ACC112 (cell line): Measurements from ENCODE around the gene AGO3.
A peak's percentile ranks its signal among the peaks of the same experiment; 100 is the strongest.

Experiments
- H2AFZ ChIP-seq: fragments of 200-600 bp; sonication (generic); one replicate; pipeline ENCODE4 v1.6.0; 2017; ENCODE audit warnings: antibody characterized with exemption, low read length; ENCODE audit not compliant: unreplicated experiment
- H3K27ac ChIP-seq: fragments of 200-600 bp; sonication (generic); 2 replicates; pipeline ENCODE4 v1.5.1; 2014; ENCODE audit warnings: low read depth, mild to moderate bottlenecking, antibody characterized with exemption, low read length, moderate library complexity
- H3K27me3 ChIP-seq: fragments of 200-600 bp; sonication (generic); 2 replicates; pipeline ENCODE4 v1.6.1; 2014; ENCODE audit warnings: mild to moderate bottlenecking, antibody characterized with exemption, low read length, moderate library complexity, mixed read lengths; ENCODE audit not compliant: insufficient read depth
- H3K36me3 ChIP-seq: fragments of 200-600 bp; sonication (generic); 2 replicates; pipeline ENCODE4 v1.6.1; 2016; ENCODE audit warnings: mild to moderate bottlenecking, antibody characterized with exemption, low read length, moderate library complexity, mixed read lengths; ENCODE audit not compliant: insufficient read depth
- H3K4me1 ChIP-seq: fragments of 200-600 bp; sonication (generic); one replicate; pipeline ENCODE4 v1.6.1; 2016; ENCODE audit warnings: low read length, mixed read lengths; ENCODE audit not compliant: insufficient read depth, unreplicated experiment, control insufficient read depth
- H3K4me3 ChIP-seq: fragments of 200-600 bp; sonication (generic); 2 replicates; pipeline ENCODE4 v1.5.1; 2014; ENCODE audit warnings: mild to moderate bottlenecking, low read depth, low read length
- H3K79me2 ChIP-seq: fragments of 200-600 bp; sonication (generic); one replicate; pipeline ENCODE4 v1.6.0; 2016; ENCODE audit warnings: low read length; ENCODE audit not compliant: control insufficient read depth, unreplicated experiment, insufficient read depth

AGO3 gene

DNA sequence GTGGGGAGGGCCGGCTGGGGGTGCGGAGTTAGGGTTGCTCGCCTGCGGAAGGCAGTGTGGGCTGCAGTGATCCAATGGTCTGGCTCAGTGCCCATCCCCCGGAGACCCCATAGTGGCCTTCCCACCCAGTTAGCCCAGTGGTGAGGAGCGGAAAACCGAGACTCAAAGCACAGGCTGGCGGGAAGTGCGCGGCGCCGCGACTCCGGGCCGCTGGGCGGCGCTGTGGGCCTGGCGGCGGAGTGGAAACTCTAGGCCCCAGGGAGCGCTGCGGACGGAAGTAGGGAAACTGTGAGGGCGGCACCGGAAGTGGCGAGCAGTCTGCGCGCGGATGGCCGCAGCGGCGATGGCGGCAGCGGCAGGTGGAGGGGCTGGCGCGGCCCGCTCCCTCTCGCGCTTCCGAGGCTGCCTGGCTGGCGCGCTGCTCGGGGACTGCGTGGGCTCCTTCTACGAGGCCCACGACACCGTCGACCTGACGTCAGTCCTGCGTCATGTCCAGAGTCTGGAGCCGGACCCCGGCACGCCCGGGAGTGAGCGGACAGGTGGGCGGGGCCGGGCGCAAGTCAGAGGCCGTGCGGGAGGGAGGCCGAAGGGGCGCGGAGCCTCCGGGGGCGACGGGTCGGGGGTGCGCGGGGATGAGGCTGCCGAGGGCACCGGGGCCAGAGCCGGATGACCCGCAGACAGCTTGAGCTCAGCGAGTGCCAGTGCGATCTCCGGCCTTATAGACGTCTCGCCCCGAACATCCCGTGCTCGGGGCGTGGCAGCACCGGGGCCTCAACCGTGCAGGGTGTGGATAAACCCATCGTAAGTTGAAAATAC is 157.9 kb downstream of the AGO3 start, which contains the start of gene ADPRS:
ADPRS (plus strand) TSS at position 316 of the 816 bp plus-strand sequence; CDS start at position 329, 13 bp downstream.
- Histone ChIP-seq H2AFZ (peak within 1 kb of the TSS; percentile 98), H3K27ac (peak within 1 kb of the TSS; percentile 80), H3K79me2 (peaks cover 44% of the 10 kb centered on the region), H3K4me3 (peak within 1 kb of the TSS; percentile 99), H3K36me3 (peaks cover 20% of the 10 kb centered on the region; the same call in 1 of the 2 replicates), H3K4me1 (peaks cover 11% of the 10 kb centered on the region), H3K27me3 (no peaks in the 10 kb centered on the region)

GRCh38 chr1:36089393-36090121 is 158.7 kb downstream of the AGO3 start:
- peak overlapping the region; percentile 88 for H2AFZ ChIP-seq
- peak overlapping the region; percentile 80 for H3K27ac ChIP-seq
- H3K27me3 ChIP-seq, result no peaks in the 10 kb centered on the region

GRCh38 chr1:36091141-36091540 is 160.2 kb downstream of the AGO3 start:
- Histone ChIP-seq H3K79me2 (peaks cover 44% of the 10 kb centered on the region), H3K27me3 (no peaks in the 10 kb centered on the region), H3K36me3 (peaks cover 35% of the 10 kb centered on the region), H3K4me1 (peaks cover 6% of the 10 kb centered on the region), H2AFZ (no peak overlapping the region), H3K27ac (no peak overlapping the region), H3K4me3 (no peak overlapping the region)

More at GRCh38 chr1:36089393-36090121, 158.7 kb downstream of the AGO3 start:
- H3K79me2 ChIP-seq, result peaks cover 44% of the 10 kb centered on the region
- H3K4me1 ChIP-seq, result peaks cover 8% of the 10 kb centered on the region
- peak overlapping the region; percentile 99 for H3K4me3 ChIP-seq
- peaks cover 27% of the 10 kb centered on the region; the same call in 1 of the 2 replicates for H3K36me3 ChIP-seq

- no peak overlapping the region for H3K27ac ChIP-seq
- peaks cover 36% of the 10 kb centered on the region for H3K36me3 ChIP-seq
- H3K4me1 ChIP-seq, result peaks cover 6% of the 10 kb centered on the region
These were observed 160.8 kb downstream of the AGO3 start for GRCh38 chr1:36091698-36092097.

DNA sequence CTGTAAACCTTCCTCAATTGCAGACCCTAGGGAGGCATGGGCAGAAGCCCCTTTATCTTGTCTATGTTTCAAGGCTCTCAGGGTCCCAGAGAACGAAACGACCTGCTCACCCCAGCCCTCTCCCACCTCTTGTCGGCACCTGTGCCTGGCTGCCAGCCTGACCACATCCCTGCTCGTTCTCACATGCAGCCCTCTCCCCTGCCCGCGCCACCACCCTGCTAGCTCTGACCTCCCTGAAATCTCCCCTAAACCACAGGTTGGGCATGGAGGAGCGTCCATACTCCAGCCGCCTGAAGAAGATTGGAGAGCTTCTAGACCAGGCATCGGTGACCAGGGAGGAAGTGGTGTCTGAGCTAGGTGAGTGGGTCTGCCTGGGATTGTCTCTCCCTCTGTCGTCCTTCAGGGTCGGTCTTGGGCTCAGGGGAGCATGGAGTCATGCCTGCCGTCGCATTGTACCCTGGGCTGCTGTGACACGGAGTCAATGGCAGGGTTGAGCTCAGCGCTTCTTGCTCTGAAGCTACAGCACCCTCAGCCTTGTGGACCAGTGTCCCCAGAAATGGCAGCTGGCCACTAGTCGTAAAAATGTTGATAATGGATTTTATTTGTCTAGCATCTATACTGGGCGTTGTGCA is 161.4 kb downstream of the AGO3 start:
- no peak overlapping the region for H3K27ac ChIP-seq
- H2AFZ ChIP-seq, result no peak overlapping the region
- H3K27me3 ChIP-seq, result no peaks in the 10 kb centered on the region
- H3K4me1 ChIP-seq, result peaks cover 6% of the 10 kb centered on the region
- no peak overlapping the region for H3K4me3 ChIP-seq
- H3K36me3 ChIP-seq, result peaks cover 36% of the 10 kb centered on the region
- peaks cover 44% of the 10 kb centered on the region for H3K79me2 ChIP-seq

More at GRCh38 chr1:36091698-36092097, 160.8 kb downstream of the AGO3 start:
- no peak overlapping the region for H3K4me3 ChIP-seq
- H3K27me3 ChIP-seq, result no peaks in the 10 kb centered on the region
- H3K79me2 ChIP-seq, result peaks cover 44% of the 10 kb centered on the region
- no peak overlapping the region for H2AFZ ChIP-seq

DNA sequence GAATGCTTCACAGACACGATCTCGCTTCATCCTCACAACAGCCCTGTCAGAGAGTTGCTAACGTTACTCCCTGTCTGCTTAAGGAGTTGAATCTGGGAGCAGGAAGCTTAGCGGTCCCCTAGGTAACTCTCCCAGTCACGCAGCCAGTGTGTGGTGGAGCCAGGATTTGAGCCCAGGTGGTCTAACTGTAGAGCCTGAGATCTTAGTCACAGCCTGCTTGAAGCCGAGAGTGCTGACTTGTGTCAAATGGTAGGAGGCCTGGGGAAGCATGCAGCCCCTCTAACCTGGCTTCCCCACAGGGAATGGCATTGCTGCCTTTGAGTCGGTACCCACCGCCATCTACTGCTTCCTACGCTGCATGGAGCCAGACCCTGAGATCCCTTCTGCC is 161.9 kb downstream of the AGO3 start:
- Histone ChIP-seq H2AFZ (no peak overlapping the region), H3K4me1 (peaks cover 6% of the 10 kb centered on the region), H3K27ac (no peak overlapping the region), H3K27me3 (no peaks in the 10 kb centered on the region), H3K4me3 (no peak overlapping the region), H3K79me2 (peaks cover 44% of the 10 kb centered on the region), H3K36me3 (peaks cover 36% of the 10 kb centered on the region)

DNA sequence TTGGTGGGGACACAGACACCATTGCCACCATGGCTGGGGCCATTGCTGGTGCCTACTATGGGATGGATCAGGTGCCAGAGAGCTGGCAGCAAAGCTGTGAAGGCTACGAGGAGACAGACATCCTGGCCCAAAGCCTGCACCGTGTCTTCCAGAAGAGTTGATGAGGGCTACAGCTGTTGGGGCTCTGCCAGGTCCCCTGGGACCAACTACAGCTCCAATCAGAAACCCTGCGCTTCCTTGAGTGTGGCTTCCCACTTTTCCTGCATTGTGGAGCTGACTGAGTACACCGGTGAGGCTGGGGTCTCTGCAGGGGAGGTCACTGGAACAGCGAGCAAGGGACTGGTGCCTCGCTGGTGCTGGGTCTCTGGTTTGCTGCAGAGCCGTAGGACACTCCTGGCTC is 162.3 kb downstream of the AGO3 start:
- H3K4me1 ChIP-seq, result peaks cover 6% of the 10 kb centered on the region
- peaks cover 36% of the 10 kb centered on the region for H3K36me3 ChIP-seq
- H2AFZ ChIP-seq, result no peak overlapping the region
- no peak overlapping the region for H3K4me3 ChIP-seq
- no peak overlapping the region for H3K27ac ChIP-seq
- H3K79me2 ChIP-seq, result peaks cover 44% of the 10 kb centered on the region
- H3K27me3 ChIP-seq, result no peaks in the 10 kb centered on the region

- Histone ChIP-seq H3K27me3 (no peaks in the 10 kb centered on the region), H3K4me3 (no peak overlapping the region), H3K4me1 (peaks cover 6% of the 10 kb centered on the region), H3K79me2 (peaks cover 43% of the 10 kb centered on the region), H3K36me3 (peaks cover 36% of the 10 kb centered on the region), H2AFZ (no peak overlapping the region), H3K27ac (no peak overlapping the region)
These were observed 163.0 kb downstream of the AGO3 start for GRCh38 chr1:36093929-36094328.

DNA sequence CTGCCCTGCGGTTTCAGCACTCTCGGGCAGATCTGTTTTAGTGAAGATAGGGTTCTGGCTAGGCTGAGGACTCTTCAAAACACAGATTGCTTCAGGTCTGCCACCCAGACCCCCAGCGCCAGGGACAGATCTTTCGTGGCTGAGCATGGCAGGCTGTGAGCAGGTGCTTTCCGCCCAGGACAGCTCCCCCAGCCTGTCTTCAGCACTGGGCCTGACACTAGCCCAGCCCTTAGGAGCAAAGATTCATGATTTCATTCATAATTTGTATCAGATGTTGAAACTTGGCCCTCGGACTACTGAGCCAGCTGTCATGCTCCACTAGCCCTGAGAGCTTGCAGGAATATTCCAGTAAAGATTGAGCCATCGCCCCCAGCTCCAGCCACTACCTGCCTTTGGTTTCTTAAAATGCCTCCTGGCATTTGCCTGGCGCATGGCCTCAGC is 163.7 kb downstream of the AGO3 start:
- H3K27me3 ChIP-seq, result no peaks in the 10 kb centered on the region
- no peak overlapping the region for H2AFZ ChIP-seq
- no peak overlapping the region for H3K4me3 ChIP-seq
- peaks cover 36% of the 10 kb centered on the region for H3K36me3 ChIP-seq
- H3K27ac ChIP-seq, result no peak overlapping the region
- peaks cover 36% of the 10 kb centered on the region for H3K79me2 ChIP-seq
- H3K4me1 ChIP-seq, result peaks cover 6% of the 10 kb centered on the region

GRCh38 chr1:36095760-36096405 is 165.0 kb downstream of the AGO3 start:
- H3K36me3 ChIP-seq, result peaks cover 36% of the 10 kb centered on the region
- H3K27ac ChIP-seq, result no peak overlapping the region
- no peaks in the 10 kb centered on the region for H3K27me3 ChIP-seq

More at GRCh38 chr1:36095760-36096405, 165.0 kb downstream of the AGO3 start:
- H3K79me2 ChIP-seq, result peaks cover 25% of the 10 kb centered on the region
- H3K4me3 ChIP-seq, result no peak overlapping the region
- peaks cover 9% of the 10 kb centered on the region for H3K4me1 ChIP-seq
- H2AFZ ChIP-seq, result no peak overlapping the region
